ENCODE measurements around the gene TRIM10.

DNA sequence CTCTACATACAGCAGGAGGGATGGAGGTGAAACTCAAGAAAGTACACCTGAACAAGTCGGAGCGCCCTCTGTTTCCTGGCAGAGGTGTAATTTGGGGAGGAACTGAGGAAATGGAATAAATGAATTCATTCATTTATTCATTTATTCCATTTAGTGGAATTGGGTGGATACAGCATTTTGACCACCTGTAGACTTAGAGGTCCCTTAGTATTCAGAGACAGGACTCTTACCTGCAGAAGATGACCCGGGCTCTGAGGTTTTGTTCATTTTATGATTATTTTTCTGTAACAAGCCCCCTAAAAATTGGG is 57.2 kb downstream of the TRIM10 start:
- TF ChIP-seq POLR2A (IDR thresholded peaks at IDR 0.05) = no peak
- no peak for TF ChIP-seq CTCF (IDR thresholded peaks at IDR 0.05)
